ENCODE results near the gene TERB2.
"Not testable (repeated sequence)": the region's sequence is repeated elsewhere in the genome, so short reads cannot be mapped to it uniquely, and the experiment has no call there.

TERB2 gene

GRCh38 chr15:44956388-44956787 is at the start of gene TERB2:
TSS of gene TERB2 (plus strand) at chr15:44956687. CDS start at chr15:44956719, 32 bp downstream.
- DNase-seq (ENCODE audit: insufficient read length, low spot score) (no peak), FAIRE-seq (no peak)
- no peak for TF ChIP-seq CTCF (IDR thresholded peaks at IDR 0.05; ENCODE audit: insufficient read depth, missing control alignments)

DNA sequence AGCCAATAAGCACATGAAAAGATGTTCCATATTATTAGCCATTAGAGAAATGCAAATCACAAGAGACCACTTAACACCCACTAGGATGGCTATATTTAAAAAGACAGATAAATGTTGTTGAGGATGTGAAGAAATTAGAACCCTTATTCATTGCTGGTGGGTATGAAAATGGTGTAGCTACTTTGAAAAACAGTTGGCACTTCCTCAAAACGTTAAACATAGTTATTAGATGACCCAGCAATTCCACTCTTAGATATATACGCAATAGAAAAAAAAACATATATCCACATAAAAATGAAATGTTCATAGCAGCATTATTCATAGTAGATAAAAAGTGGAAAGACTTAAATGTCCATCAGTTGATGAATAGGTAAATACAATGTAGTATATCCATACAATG is 47.1 kb upstream of the TERB2 start:
- no peak for TF ChIP-seq CTCF (IDR thresholded peaks at IDR 0.05; ENCODE audit: insufficient read depth, missing control alignments)
- DNase-seq (ENCODE audit: insufficient read length, low spot score): no peak
- FAIRE-seq: no peak

DNA sequence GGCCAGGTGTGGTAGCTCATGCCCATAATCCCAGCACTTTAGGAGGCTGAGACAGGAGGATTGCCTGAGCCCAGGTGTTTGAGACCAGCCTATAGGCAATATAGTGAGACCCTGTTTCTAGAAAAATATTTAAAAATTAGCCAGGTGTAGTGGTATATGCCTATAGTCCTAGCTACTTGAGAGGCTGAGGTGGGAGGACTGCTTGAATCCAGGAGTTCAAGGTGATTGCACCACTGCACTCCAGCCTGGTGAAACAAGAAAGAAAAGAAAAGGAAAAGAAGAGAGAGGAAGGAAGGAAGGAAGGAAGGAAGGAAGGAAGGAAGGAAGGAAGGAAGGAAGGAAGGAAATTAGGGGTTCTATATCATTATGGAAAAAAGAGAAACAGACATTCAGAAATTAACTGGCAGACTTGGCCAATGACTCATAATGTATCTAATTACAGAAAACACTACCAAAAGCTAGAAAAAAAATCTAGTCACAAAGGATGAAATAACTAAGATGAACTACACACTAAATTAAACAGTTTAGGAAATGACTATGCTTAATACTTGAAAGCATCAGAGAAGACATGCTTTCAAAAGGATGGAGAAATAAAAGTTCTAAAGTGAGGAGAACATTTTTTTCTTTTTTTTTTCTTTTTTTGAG is 45.4 kb upstream of the TERB2 start:
- FAIRE-seq: no peak
- DNase-seq (ENCODE audit: insufficient read length, low spot score): no peak
- TF ChIP-seq CTCF (IDR thresholded peaks at IDR 0.05; ENCODE audit: insufficient read depth, missing control alignments): no peak

- FAIRE-seq; DNase-seq (ENCODE audit: insufficient read length, low spot score): not testable (repeated sequence)
Observed at GRCh38 chr15:44912186-44912585, 44.3 kb upstream of the TERB2 start.

DNA sequence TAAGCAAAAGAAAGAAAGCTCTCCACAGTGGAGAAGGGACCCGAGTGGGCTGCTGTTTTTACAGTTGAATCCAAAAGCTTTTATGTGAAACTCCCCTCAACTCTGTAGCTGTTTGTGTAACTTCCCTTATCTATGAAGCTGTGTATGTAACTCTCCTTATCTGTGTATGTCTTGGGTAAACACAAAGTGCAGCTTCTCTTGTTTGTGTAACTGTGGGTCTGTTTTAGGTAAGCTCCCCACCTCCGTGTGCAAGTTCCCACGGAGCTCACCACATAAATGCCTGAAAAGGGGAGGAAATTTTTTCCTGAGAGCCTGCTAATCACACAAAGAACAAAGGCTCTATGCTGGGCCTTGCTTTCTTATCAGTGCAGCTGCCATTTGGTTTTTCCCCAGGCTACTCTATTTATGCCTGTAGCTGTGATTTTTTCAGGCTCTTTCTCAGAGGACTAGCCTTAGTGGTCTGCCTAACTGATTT is 43.5 kb upstream of the TERB2 start:
- DNase-seq (ENCODE audit: insufficient read length, low spot score); FAIRE-seq: not testable (repeated sequence)

DNA sequence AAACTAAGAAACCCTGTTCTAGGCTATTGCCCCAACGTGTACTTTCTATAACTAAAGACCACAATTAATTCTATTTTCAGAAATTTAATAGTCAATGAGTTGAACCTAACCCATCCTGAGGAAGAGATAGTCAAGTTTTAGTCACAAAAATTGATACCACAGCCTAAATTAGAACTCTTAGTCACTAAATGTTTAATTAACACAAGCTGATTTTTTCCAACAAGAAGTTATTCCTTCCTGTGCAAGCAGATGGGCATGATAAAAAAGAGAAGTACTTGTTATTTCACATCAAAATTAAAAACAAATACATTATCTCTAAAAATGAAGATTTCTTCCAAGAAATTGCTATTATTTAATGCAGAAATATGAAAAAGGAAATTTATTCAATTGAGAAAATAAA is 38.4 kb upstream of the TERB2 start:
- DNase-seq (ENCODE audit: insufficient read length, low spot score) (no peak), FAIRE-seq (no peak)
- TF ChIP-seq CTCF (IDR thresholded peaks at IDR 0.05; ENCODE audit: insufficient read depth, missing control alignments): no peak

GRCh38 chr15:44928658-44929057 is 27.8 kb upstream of the TERB2 start:
- not testable (repeated sequence) for DNase-seq (ENCODE audit: insufficient read length, low spot score)
- peak; percentile 91 for FAIRE-seq

DNA sequence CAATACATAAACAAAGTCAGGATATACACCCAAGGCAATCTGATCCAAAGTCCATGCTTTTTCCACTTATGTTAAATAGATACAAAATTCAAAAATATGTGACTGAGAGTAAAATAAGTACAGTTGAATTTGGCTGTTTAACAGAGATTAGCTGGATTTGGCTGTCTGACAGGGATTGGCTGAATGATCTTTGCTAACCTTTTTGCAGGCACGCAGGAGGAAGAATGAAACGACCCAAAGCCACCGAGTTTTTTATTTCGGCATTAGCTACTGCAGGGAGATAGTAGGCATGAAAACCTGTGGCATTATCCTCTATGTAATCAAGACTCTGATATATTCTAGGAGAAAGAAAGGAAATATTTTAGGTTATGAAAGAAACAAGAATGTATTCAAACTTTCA is 26.2 kb upstream of the TERB2 start:
- FAIRE-seq; DNase-seq (ENCODE audit: insufficient read length, low spot score): not testable (repeated sequence)

- DNase-seq (ENCODE audit: insufficient read length, low spot score); FAIRE-seq: not testable (repeated sequence)
Observed at GRCh38 chr15:44958302-44958701, 1.8 kb downstream of the TERB2 start.

DNA sequence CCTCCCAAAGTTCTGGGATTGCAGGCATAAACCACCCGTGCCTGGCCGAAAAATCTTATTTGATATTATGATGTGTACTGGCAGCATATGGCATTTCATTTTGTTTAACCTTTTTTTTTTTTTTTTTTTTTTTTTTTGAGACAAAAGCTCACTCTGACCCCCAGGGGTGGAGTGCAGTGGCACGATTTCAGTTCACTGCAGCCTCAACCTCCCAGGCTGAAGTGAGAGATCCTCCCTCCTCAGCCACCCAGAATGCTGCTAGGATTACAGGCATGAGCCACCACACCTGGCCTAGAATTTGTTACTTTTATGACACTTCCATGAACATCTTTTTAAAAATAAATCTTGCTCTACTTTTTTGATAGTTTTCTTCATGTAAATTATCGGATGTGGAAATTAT is 12.0 kb downstream of the TERB2 start:
- FAIRE-seq (no peak), DNase-seq (ENCODE audit: insufficient read length, low spot score) (no peak)
- TF ChIP-seq CTCF (IDR thresholded peaks at IDR 0.05; ENCODE audit: insufficient read depth, missing control alignments): no peak
